ENCODE measurements around the gene TTC23L. TPM values are rescaled to one million over a fixed set of nuclear protein-coding genes. Genes with fewer than 3 reads are reported as not detected.

TTC23L gene
- total RNA-seq, 3 donors from 2014 or later, result 1.3 to 2.0 TPM; not detected in 1

DNA sequence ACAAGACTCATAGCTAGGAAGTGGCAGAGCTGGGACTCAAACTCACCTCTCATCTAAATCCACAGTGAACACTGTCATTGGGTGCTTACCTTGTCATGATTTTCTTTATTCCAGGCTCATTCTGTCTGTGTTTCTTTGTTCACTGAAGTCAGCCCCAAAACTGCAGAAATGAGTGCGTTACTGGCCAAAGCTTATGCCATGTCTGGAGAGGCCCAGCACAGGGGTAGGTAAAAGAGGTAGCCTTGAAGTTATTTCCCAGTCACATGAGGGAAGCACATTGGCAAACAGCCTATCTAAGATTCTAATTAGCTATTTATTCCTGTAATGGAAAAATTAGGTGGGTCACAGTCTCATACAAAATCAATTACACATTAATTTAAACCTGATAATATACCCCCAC, 29.8 kb downstream of the TTC23L start:
- TF ChIP-seq POLR2AphosphoS5 (IDR thresholded peaks at IDR 0.05), result no peak
- no peak for TF ChIP-seq POLR2A (IDR thresholded peaks at IDR 0.05)
- no peak for DNase-seq (ENCODE audit: low spot score in 2 of 2)
- Histone ChIP-seq H3K36me3 (no peaks in the 10 kb centered on the region), H3K9me3 (no peaks in the 10 kb centered on the region), H3K27ac (no peak overlapping the region), H3K27me3 (no peaks in the 10 kb centered on the region), H3K4me3 (no peak overlapping the region), H3K4me1 (no peaks in the 10 kb centered on the region)
- intact Hi-C loops (cut with DNase I; ENCODE audit: low total_unique reads), result no loop called here

DNA sequence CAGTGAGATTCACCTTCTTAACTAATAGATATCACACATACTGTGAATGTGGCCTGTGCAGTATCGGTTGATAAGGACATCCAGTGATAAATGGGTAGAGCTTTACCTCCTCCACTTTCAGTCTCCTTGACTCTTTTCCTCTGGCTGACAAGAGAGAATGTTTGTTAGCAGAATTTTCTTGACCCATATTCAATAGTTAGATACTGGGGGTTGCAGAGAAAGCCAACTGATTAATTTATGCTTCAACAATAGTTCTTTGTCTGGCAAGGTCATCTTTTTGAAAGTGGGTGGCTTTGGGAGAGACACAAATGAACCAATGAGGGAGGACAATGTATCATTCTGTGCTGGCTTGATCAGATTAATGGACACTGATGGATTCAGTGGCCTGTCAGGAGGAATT, 30.3 kb downstream of the TTC23L start:
- Histone ChIP-seq H3K27me3 (no peaks in the 10 kb centered on the region), H3K27ac (no peak overlapping the region), H3K4me1 (no peaks in the 10 kb centered on the region), H3K9me3 (no peaks in the 10 kb centered on the region), H3K36me3 (no peaks in the 10 kb centered on the region), H3K4me3 (no peak overlapping the region)
- intact Hi-C loops (cut with DNase I; ENCODE audit: low total_unique reads), result no loop called here
- no peak for DNase-seq (ENCODE audit: low spot score in 2 of 2)
- TF ChIP-seq POLR2AphosphoS5 (IDR thresholded peaks at IDR 0.05) (no peak), POLR2A (IDR thresholded peaks at IDR 0.05) (no peak)
- TF ChIP-seq, protein P1, sequence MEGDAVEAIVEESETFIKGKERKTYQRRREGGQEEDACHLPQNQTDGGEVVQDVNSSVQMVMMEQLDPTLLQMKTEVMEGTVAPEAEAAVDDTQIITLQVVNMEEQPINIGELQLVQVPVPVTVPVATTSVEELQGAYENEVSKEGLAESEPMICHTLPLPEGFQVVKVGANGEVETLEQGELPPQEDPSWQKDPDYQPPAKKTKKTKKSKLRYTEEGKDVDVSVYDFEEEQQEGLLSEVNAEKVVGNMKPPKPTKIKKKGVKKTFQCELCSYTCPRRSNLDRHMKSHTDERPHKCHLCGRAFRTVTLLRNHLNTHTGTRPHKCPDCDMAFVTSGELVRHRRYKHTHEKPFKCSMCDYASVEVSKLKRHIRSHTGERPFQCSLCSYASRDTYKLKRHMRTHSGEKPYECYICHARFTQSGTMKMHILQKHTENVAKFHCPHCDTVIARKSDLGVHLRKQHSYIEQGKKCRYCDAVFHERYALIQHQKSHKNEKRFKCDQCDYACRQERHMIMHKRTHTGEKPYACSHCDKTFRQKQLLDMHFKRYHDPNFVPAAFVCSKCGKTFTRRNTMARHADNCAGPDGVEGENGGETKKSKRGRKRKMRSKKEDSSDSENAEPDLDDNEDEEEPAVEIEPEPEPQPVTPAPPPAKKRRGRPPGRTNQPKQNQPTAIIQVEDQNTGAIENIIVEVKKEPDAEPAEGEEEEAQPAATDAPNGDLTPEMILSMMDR (IDR thresholded peaks at IDR 0.05), result no peak

DNA sequence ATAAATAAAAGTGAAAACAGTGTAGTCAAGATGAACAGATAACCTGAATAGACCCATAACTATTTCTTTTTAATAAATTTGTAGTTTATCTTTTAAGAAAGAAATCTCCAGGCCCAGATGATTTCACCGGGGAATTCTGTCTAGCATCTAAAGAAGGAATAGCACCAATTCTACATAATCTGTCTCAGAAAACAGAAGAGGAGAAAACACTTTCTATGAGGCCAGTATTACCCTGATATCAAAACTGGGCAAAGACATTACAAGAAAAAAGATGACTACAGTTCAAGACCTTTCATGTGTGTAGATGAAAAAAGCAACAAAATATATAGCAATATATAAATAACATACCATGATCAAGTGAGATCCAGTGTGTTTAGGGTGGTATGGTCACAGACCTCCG, 31.4 kb downstream of the TTC23L start:
- no peak overlapping the region for H3K27ac ChIP-seq
- intact Hi-C loops (cut with DNase I; ENCODE audit: low total_unique reads), result no loop called here
- no peaks in the 10 kb centered on the region for H3K4me1 ChIP-seq
- no peak for DNase-seq (ENCODE audit: low spot score in 2 of 2)
- TF ChIP-seq, protein P1 (IDR thresholded peaks at IDR 0.05), result no peak
- no peak for TF ChIP-seq POLR2AphosphoS5 (IDR thresholded peaks at IDR 0.05)
- no peak for TF ChIP-seq POLR2A (IDR thresholded peaks at IDR 0.05)
- H3K36me3 ChIP-seq, result no peaks in the 10 kb centered on the region
- H3K27me3 ChIP-seq, result no peaks in the 10 kb centered on the region
- no peak overlapping the region for H3K4me3 ChIP-seq
- H3K9me3 ChIP-seq, result peaks cover 0 to 1% of the 10 kb centered on the region in 2 donors

DNA sequence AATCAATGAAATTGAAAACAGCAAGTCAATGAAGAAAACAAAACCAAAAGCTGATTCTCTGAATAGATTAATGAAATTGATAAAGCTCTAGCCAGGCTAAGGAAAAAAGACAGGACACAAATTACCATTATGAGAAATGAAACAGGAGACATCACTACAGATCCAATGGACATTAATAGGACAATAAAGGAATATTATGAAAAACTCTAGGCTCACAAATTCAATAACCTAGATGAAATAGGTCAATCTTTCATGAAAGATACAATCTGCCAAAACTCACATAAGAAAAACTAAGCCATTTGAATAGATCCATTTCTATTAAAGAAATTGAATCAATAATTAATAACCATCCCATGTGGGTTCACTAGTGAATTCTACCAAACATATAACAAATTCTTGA, 37.3 kb downstream of the TTC23L start:
- DNase-seq (ENCODE audit: low spot score in 2 of 2), result no peak
- Histone ChIP-seq H3K4me3 (no peak overlapping the region), H3K27ac (no peak overlapping the region), H3K4me1 (no peaks in the 10 kb centered on the region), H3K9me3 (peaks cover 0 to 17% of the 10 kb centered on the region in 2 donors), H3K27me3 (no peaks in the 10 kb centered on the region), H3K36me3 (no peaks in the 10 kb centered on the region)
- intact Hi-C loops (cut with DNase I; ENCODE audit: low total_unique reads), result no loop called here
- no peak for TF ChIP-seq POLR2A (IDR thresholded peaks at IDR 0.05)
- TF ChIP-seq, protein P1 (IDR thresholded peaks at IDR 0.05), result no peak
- no peak for TF ChIP-seq POLR2AphosphoS5 (IDR thresholded peaks at IDR 0.05)

DNA sequence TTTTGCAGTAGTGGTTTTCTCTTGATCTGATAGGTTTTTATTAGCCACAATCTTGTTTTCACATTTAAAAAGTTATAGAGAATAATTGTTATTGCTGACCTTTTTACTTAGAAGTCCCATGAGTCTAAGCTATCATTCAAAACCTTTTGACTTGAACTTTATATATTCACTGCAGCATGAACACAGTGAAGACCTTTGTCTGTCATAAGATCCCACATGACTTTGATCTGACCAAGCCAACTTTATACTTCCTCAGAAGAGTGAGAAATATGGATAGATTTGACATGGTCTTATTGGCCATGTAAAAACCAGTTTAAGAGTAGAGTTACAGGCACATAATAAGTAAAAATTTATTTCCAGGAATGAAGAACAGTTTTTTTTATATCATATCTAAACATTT, 42.3 kb downstream of the TTC23L start:
- Histone ChIP-seq H3K27ac (no peak overlapping the region), H3K4me3 (no peak overlapping the region), H3K36me3 (no peaks in the 10 kb centered on the region), H3K27me3 (no peaks in the 10 kb centered on the region), H3K9me3 (peaks cover 0 to 8% of the 10 kb centered on the region in 2 donors), H3K4me1 (no peaks in the 10 kb centered on the region)
- no peak for TF ChIP-seq POLR2A (IDR thresholded peaks at IDR 0.05)
- TF ChIP-seq, protein P1 (IDR thresholded peaks at IDR 0.05), result no peak
- no peak for TF ChIP-seq POLR2AphosphoS5 (IDR thresholded peaks at IDR 0.05)
- DNase-seq (ENCODE audit: low spot score in 2 of 2), result no peak
- intact Hi-C loops (cut with DNase I; ENCODE audit: low total_unique reads), result no loop called here
